OCI-LY7 (cell line): ENCODE data around the gene FAM234B.

Source experiments
- EZH2phosphoT487 ChIP-seq: fragments of 200-600 bp; sonication (generic); IDR thresholded peaks from 2 replicates; pipeline ENCODE4 v1.6.1; 2018; ENCODE audit warnings: low read depth, borderline replicate concordance, mild to moderate bottlenecking, mixed run types, antibody characterized with exemption, low read length, moderate library complexity, mixed read lengths
- TF ChIP-seq, protein P1 (sequence below): fragments of 200-600 bp; sonication (generic); conservative IDR thresholded peaks from 2 replicates; pipeline ENCODE4 v1.5.1; 2014; ENCODE audit warnings: mild to moderate bottlenecking, antibody characterized with exemption, low read length, moderate library complexity, mixed read lengths

DNA sequence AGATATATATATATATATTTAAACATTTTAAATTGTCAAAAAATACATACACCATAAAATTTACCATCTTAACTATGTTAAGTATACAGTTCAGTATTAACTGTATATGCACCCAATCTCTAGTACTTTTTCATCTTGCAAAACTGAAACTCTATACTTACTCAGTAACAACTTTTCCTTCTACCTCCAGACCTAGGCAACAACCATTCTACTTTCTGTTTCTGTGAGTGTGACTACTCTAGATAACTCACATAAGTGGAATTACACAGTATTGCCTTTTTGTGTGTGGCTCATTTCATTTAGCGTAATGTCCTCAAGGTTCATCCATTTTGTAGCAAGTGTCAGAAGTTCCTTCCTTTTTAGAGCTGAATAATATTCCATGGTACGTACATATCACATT lies 8.2 kb downstream of the FAM234B start:
- TF ChIP-seq, protein P1, sequence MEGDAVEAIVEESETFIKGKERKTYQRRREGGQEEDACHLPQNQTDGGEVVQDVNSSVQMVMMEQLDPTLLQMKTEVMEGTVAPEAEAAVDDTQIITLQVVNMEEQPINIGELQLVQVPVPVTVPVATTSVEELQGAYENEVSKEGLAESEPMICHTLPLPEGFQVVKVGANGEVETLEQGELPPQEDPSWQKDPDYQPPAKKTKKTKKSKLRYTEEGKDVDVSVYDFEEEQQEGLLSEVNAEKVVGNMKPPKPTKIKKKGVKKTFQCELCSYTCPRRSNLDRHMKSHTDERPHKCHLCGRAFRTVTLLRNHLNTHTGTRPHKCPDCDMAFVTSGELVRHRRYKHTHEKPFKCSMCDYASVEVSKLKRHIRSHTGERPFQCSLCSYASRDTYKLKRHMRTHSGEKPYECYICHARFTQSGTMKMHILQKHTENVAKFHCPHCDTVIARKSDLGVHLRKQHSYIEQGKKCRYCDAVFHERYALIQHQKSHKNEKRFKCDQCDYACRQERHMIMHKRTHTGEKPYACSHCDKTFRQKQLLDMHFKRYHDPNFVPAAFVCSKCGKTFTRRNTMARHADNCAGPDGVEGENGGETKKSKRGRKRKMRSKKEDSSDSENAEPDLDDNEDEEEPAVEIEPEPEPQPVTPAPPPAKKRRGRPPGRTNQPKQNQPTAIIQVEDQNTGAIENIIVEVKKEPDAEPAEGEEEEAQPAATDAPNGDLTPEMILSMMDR = no peak
- no peak for TF ChIP-seq EZH2phosphoT487
